HEK293T (cell line): ENCODE measurements around the gene AMZ2.
"Not testable (repeated sequence)": the region's sequence is repeated elsewhere in the genome, so short reads cannot be mapped to it uniquely, and the experiment has no call there.

Experiments
- ARNT ChIP-seq: fragments of 450-650 bp; IDR thresholded peaks from 2 replicates; pipeline ENCODE4 v1.6.1; 2017; ENCODE audit warnings: mild to moderate bottlenecking
- BHLHE40 ChIP-seq: fragments of 450-650 bp; IDR thresholded peaks from 2 replicates; pipeline ENCODE4 v1.6.1; 2016; ENCODE audit warnings: mild to moderate bottlenecking, moderate library complexity, borderline replicate concordance
- ELF4 ChIP-seq: fragments of 450-650 bp; IDR thresholded peaks from 2 replicates; pipeline ENCODE4 v1.6.1; 2017; ENCODE audit warnings: antibody characterized with exemption
- FOXA1 ChIP-seq: fragments of 450-650 bp; IDR thresholded peaks from 2 replicates; pipeline ENCODE4 v1.6.1; 2016; ENCODE audit warnings: mild to moderate bottlenecking
- FOXK2 ChIP-seq: fragments of 450-650 bp; IDR thresholded peaks from 2 replicates; pipeline ENCODE4 v1.6.1; 2016; ENCODE audit warnings: mild to moderate bottlenecking
- FOXM1 ChIP-seq: fragments of 450-650 bp; IDR thresholded peaks from 2 replicates; pipeline ENCODE4 v1.6.1; 2017; ENCODE audit warnings: mild to moderate bottlenecking, borderline replicate concordance
- L3MBTL2 ChIP-seq: fragments of 450-650 bp; conservative IDR thresholded peaks from 2 replicates; pipeline ENCODE4 v1.6.1; 2016; ENCODE audit warnings: mild to moderate bottlenecking
- NFRKB ChIP-seq: fragments of 450-650 bp; IDR thresholded peaks from 2 replicates; pipeline ENCODE4 v1.6.1; 2016; ENCODE audit warnings: mild to moderate bottlenecking, moderate library complexity
- SP1 ChIP-seq: fragments of 450-650 bp; IDR thresholded peaks from 2 replicates; pipeline ENCODE4 v1.6.1; 2017
- SUZ12 ChIP-seq: fragments of 450-650 bp; IDR thresholded peaks from 2 replicates; pipeline ENCODE4 v1.6.1; 2016; ENCODE audit warnings: mild to moderate bottlenecking
- TARDBP ChIP-seq: fragments of 450-650 bp; IDR thresholded peaks from 2 replicates; pipeline ENCODE4 v1.6.1; 2016
- ZNF384 ChIP-seq: fragments of 450-650 bp; IDR thresholded peaks from 2 replicates; pipeline ENCODE4 v1.6.1; 2016
- TF ChIP-seq, protein P1 (sequence below): fragments of 450-650 bp; IDR thresholded peaks from 2 replicates; pipeline ENCODE4 v1.6.1; 2016

DNA sequence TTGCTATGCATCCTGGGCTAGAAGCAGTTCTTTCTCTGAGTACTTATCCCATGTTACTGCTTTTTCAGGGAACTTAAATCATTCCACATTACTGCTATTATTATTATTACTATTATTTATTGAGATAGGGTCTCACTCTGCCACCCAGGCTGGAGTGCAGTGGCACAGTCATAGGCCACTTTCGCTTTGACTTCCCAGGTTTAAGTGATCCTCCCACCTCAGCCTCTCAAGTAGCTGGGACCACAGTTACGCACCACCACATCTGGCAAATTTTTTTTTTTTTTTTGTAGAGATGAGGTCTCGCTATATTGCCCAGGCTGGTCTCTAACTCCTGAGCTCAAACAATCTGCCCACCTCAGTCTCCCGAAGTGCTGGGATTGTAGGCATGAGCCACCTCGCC lies 28.4 kb upstream of the AMZ2 start:
- TF ChIP-seq SP1, ELF4, FOXM1, ZNF384, ARNT, NFRKB, FOXA1, SUZ12, FOXK2, L3MBTL2, BHLHE40, TARDBP: not testable (repeated sequence)
- TF ChIP-seq, protein P1, sequence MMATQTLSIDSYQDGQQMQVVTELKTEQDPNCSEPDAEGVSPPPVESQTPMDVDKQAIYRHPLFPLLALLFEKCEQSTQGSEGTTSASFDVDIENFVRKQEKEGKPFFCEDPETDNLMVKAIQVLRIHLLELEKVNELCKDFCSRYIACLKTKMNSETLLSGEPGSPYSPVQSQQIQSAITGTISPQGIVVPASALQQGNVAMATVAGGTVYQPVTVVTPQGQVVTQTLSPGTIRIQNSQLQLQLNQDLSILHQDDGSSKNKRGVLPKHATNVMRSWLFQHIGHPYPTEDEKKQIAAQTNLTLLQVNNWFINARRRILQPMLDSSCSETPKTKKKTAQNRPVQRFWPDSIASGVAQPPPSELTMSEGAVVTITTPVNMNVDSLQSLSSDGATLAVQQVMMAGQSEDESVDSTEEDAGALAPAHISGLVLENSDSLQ, result not testable (repeated sequence)
